HL-60 (cell line): ENCODE measurements around the gene KNOP1.

Source experiments
- DNase-seq, 2 experiments: peaks; one replicate each; pipeline ENCODE4 v3.0.0-alpha.2; 2010 to 2020; ENCODE audit warnings: low read depth in 1 of 2, low spot score in 1 of 2
- H3K27ac ChIP-seq: fragments of 250-450 bp; sonication (Bioruptor Pico); replicated peaks from 2 replicates; pipeline ENCODE4 v1.5.1; 2020; ENCODE audit warnings: mild to moderate bottlenecking, moderate library complexity
- H3K27me3 ChIP-seq: fragments of 250-450 bp; sonication (Bioruptor Pico); 2 replicates; pipeline ENCODE4 v1.5.1; 2021; ENCODE audit warnings: mild to moderate bottlenecking, moderate library complexity; ENCODE audit not compliant: insufficient read depth, poor library complexity, severe bottlenecking
- H3K4me3 ChIP-seq: replicated peaks from 2 replicates; pipeline ENCODE4 v1.5.1; 2011; ENCODE audit warnings: mild to moderate bottlenecking, control low read depth, low read length; ENCODE audit not compliant: insufficient read depth
- CTCF ChIP-seq: IDR thresholded peaks from one replicate; pipeline ENCODE4 v1.5.1; 2011; ENCODE audit warnings: low read length, control low read depth, inconsistent platforms; ENCODE audit not compliant: insufficient read depth
- GABPA ChIP-seq: IDR thresholded peaks from 2 replicates; pipeline ENCODE4 v1.6.1; 2012; ENCODE audit warnings: low read depth
- POLR2AphosphoS5 ChIP-seq: IDR thresholded peaks from 2 replicates; pipeline ENCODE4 v1.6.1; 2012; ENCODE audit warnings: low read depth
- SPI1 ChIP-seq: IDR thresholded peaks from 2 replicates; pipeline ENCODE4 v1.6.1; 2012; ENCODE audit warnings: low read depth, mild to moderate bottlenecking, borderline replicate concordance
- TF ChIP-seq, protein P1 (sequence below): IDR thresholded peaks from 2 replicates; pipeline ENCODE4 v1.6.1; 2012; ENCODE audit warnings: low read depth; ENCODE audit not compliant: insufficient replicate concordance

Gene KNOP1

DNA sequence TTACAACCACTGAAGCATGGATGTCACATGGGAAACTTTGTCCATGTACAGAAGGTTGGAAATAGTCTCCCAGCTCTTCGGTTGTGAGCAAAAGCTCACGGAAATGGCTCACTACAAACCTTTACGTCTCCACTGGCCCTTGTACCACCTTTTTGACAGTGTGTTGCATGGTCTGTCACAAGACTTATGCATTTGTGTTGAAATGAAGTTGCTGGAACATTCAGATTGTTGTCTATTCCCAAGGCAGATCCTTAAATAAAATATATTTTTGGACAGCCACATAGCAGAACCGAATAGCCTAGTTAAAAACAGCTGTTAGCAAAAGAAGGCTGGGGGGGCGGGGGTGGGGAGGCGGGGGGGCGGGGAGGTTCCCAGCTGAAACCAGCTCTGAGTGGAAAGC is 39.2 kb downstream of the KNOP1 start:
- TF ChIP-seq POLR2AphosphoS5 = no peak
- TF ChIP-seq GABPA = no peak
- TF ChIP-seq, protein P1, sequence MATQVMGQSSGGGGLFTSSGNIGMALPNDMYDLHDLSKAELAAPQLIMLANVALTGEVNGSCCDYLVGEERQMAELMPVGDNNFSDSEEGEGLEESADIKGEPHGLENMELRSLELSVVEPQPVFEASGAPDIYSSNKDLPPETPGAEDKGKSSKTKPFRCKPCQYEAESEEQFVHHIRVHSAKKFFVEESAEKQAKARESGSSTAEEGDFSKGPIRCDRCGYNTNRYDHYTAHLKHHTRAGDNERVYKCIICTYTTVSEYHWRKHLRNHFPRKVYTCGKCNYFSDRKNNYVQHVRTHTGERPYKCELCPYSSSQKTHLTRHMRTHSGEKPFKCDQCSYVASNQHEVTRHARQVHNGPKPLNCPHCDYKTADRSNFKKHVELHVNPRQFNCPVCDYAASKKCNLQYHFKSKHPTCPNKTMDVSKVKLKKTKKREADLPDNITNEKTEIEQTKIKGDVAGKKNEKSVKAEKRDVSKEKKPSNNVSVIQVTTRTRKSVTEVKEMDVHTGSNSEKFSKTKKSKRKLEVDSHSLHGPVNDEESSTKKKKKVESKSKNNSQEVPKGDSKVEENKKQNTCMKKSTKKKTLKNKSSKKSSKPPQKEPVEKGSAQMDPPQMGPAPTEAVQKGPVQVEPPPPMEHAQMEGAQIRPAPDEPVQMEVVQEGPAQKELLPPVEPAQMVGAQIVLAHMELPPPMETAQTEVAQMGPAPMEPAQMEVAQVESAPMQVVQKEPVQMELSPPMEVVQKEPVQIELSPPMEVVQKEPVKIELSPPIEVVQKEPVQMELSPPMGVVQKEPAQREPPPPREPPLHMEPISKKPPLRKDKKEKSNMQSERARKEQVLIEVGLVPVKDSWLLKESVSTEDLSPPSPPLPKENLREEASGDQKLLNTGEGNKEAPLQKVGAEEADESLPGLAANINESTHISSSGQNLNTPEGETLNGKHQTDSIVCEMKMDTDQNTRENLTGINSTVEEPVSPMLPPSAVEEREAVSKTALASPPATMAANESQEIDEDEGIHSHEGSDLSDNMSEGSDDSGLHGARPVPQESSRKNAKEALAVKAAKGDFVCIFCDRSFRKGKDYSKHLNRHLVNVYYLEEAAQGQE = no peak
- no peaks in the 10 kb centered on the region for H3K27me3 ChIP-seq
- DNase-seq = no peak
- H3K27ac ChIP-seq = no peak overlapping the region
- H3K4me3 ChIP-seq = no peak overlapping the region

DNA sequence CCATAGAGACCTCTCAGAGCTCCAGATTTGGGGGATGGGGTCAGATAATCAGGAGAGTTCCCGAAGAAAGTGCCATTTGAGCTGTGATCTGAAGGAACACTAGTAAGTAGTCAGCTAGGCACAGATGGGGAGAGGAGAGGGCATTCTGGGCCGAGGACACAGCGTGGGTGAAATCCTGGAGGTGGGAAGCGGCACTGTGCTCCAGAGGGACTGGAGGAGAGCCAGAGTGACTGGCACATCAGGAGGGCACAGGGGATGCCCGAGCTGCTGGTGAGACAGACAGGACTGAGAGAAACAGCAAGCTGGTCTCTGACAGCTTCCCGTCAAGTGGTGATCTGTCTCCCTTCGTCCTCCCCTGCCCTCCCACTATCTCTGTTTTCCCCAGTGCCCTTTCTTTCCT is 40.6 kb downstream of the KNOP1 start:
- Histone ChIP-seq H3K27ac (no peak overlapping the region), H3K27me3 (no peaks in the 10 kb centered on the region), H3K4me3 (no peak overlapping the region)
- no peak for DNase-seq
- TF ChIP-seq SPI1 (no peak), POLR2AphosphoS5 (no peak), CTCF (no peak), GABPA (no peak)
- TF ChIP-seq, protein P1 = no peak

DNA sequence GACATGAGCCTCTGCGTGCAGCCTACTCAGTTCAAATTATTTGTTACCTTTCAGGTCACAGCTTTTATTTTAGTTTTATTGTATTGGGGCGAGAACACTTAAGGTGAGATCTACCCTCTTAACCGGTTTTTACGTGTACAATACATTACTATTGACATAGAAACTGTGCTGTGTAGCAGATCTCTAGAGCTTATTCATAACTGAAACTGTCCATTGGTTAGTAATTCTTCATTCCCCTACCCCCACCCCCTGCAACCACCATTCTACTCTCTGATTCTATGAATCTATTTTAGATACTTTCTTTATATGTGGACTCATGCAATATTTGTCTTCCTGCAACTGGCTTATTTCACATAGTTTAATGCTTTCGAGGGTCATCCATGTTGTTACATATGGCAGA is 43.5 kb downstream of the KNOP1 start:
- H3K27me3 ChIP-seq = no peaks in the 10 kb centered on the region
- H3K4me3 ChIP-seq = no peak overlapping the region
- no peak for TF ChIP-seq GABPA
- TF ChIP-seq POLR2AphosphoS5 = no peak
- TF ChIP-seq, protein P1 = no peak
- TF ChIP-seq CTCF = no peak
- no peak for TF ChIP-seq SPI1
- no peak overlapping the region for H3K27ac ChIP-seq
- DNase-seq = no peak

DNA sequence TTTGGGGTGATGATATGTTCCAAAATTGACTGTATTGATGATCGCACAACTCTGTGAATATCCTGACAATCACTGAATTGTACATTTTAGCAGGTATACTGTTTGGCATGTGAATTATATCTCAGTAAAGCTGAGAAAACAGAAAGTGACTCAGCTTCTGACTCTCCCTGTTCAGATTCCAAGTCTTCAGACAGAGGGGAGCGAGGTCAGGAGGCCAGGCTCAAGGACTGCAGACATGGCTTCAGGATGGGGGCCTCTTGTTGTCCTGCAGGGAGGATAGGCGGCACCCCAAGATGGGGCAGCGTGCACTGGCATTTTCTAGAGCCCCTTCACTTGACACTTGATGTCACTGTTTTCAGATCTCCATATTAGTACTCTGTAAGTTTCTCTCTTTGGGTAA is 45.6 kb downstream of the KNOP1 start:
- no peak for DNase-seq
- TF ChIP-seq GABPA (no peak), POLR2AphosphoS5 (no peak), SPI1 (no peak), CTCF (no peak)
- TF ChIP-seq, protein P1 = no peak
- no peaks in the 10 kb centered on the region for H3K27me3 ChIP-seq
- H3K27ac ChIP-seq = no peak overlapping the region
- H3K4me3 ChIP-seq = no peak overlapping the region
